NB4 (cell line): ENCODE data around the gene STOX2.

Experiments
- DNase-seq: peaks from one replicate; pipeline ENCODE4 v3.0.0; 2010; ENCODE audit warnings: low read depth
- H3K4me3 ChIP-seq: one replicate; pipeline ENCODE4 v1.5.1; 2011; ENCODE audit warnings: mild to moderate bottlenecking, low read depth, low read length, moderate library complexity
- CTCF ChIP-seq: IDR thresholded peaks from one replicate; pipeline ENCODE4 v1.5.1; 2012; ENCODE audit warnings: low read depth, low read length
- MYC ChIP-seq: IDR thresholded peaks from 2 replicates; pipeline ENCODE4 v1.6.1; 2011; ENCODE audit warnings: low read depth, low read length
- POLR2A ChIP-seq: IDR thresholded peaks from 2 replicates; pipeline ENCODE4 v1.6.1; 2011; ENCODE audit warnings: mild to moderate bottlenecking; ENCODE audit not compliant: insufficient read length; ENCODE audit errors: extremely low read depth
- TF ChIP-seq, protein P1 (sequence below): IDR thresholded peaks from 2 replicates; pipeline ENCODE4 v1.6.1; 2011; ENCODE audit warnings: low read depth, low read length

STOX2 gene

DNA sequence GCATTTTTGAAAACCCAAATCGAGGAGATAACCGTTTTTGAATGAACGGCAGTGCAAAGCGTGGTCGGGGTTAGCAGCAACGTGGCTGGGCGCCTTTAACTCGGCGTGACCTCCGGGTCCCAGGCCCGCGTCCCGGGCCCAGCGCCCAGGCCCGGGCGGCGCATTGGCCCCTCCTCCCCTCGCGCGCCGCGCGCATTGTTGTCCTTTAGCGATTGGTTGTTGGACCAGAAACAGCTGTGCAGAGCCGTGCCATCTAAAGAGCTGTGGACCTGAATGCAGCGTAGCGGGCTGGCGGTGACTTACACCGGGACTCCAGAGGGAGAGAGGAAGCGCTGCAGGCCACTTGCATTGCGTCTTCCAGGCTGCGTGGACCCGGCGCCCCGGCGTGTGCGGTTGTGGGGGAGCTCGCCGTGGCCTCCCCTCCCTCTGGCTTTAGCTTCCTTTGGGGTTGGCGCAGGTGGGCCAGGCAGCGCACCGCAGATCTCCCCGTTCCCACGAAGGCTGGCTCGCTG is at the start of gene STOX2:
Gene STOX2 (plus strand): TSS at position 227 of the 512 bp plus-strand sequence. CDS start 1,484 bp downstream, outside the sequence.
- DNase-seq = peak; percentile 74
- peak within 1 kb of the TSS; percentile 36 for H3K4me3 ChIP-seq
- no peak for TF ChIP-seq CTCF

DNA sequence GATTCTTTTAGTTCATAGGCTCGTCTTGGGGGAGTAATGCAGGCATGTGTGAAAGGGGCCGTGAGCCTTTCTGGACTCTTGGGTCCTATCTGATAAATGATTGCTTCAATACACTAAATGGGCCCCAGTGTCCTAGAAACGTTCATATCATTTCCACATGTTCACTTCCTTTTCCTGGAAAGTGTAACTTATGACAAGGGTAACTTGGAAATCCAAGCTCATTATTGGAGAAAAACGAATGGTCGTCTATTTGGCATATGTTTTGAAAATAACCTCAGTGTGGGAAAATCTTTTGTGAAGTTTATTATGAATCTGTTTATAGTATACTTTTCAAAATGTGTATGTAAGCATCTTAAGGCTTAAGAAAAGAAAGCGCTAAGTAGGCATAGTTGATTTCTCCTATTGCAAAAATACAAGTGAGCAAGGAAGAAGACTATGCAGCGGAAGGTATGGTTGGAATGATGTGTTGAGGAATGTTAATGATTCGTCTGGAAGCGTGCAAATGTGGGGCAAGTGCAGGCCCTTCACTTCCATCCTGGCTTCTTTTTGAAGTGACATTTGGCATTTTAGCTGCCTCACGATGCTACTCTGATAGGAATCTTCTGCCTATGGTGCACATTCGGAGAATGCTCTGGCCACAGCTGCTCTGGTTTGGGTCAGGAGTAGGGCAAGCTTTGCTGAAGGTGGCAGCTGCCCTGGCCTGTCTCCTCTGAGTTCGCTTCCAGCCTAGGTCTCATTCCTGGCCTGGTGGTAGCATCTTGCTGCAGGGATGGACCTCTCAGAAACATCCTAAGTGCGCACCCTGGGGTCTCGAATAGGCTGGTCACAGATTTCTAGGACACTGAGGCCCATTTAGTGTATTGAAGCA is 49.5 kb upstream of the STOX2 start:
- no peak overlapping the region for H3K4me3 ChIP-seq
- no peak for DNase-seq
- TF ChIP-seq CTCF = no peak
- TF ChIP-seq MYC = no peak
- no peak for TF ChIP-seq POLR2A
- TF ChIP-seq, protein P1, sequence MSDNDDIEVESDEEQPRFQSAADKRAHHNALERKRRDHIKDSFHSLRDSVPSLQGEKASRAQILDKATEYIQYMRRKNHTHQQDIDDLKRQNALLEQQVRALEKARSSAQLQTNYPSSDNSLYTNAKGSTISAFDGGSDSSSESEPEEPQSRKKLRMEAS = no peak

- H3K4me3 ChIP-seq = no peak overlapping the region
- TF ChIP-seq, protein P1 = no peak
- TF ChIP-seq POLR2A (no peak), MYC (no peak)
- no peak for DNase-seq
These were observed 48.1 kb upstream of the STOX2 start for GRCh38 chr4:183857040-183857439.

GRCh38 chr4:183858011-183858615 is 47.0 kb upstream of the STOX2 start:
- no peak overlapping the region for H3K4me3 ChIP-seq
- TF ChIP-seq MYC (no peak), CTCF (no peak), POLR2A (no peak)
- TF ChIP-seq, protein P1 = no peak
- DNase-seq = no peak

- no peak for DNase-seq
- TF ChIP-seq CTCF (no peak), POLR2A (no peak), MYC (no peak)
- TF ChIP-seq, protein P1 = no peak
- no peak overlapping the region for H3K4me3 ChIP-seq
These were observed 45.0 kb upstream of the STOX2 start for GRCh38 chr4:183860119-183860518.

- no peak for TF ChIP-seq CTCF
- no peak for TF ChIP-seq POLR2A
- TF ChIP-seq, protein P1 = no peak
- TF ChIP-seq MYC = no peak
- DNase-seq = no peak
- H3K4me3 ChIP-seq = no peak overlapping the region
These were observed 44.4 kb upstream of the STOX2 start for GRCh38 chr4:183860731-183861130.
